Neuronal stem cell (in vitro differentiated cells): ENCODE results near the gene ZNF618.

Experiments
- DNase-seq: peaks from one replicate; pipeline ENCODE4 v3.0.0-alpha.2; 2013; ENCODE audit warnings: low spot score
- H2AFZ ChIP-seq: one replicate; pipeline ENCODE4 v1.6.1; 2013; ENCODE audit warnings: mild to moderate bottlenecking, low read length, inconsistent platforms
- H2AK5ac ChIP-seq: 2 replicates; pipeline ENCODE4 v1.6.1; 2013; ENCODE audit warnings: low read depth, mild to moderate bottlenecking, inconsistent platforms, low read length, moderate library complexity, mixed read lengths
- H2BK120ac ChIP-seq: 2 replicates; pipeline ENCODE4 v1.6.1; 2013; ENCODE audit warnings: low read depth, mild to moderate bottlenecking, inconsistent platforms, low read length, moderate library complexity, mixed read lengths
- H2BK12ac ChIP-seq: one replicate; pipeline ENCODE4 v1.6.1; 2013; ENCODE audit warnings: low read length, inconsistent platforms
- H2BK15ac ChIP-seq: 2 replicates; pipeline ENCODE4 v1.6.1; 2013; ENCODE audit warnings: mild to moderate bottlenecking, low read length, inconsistent platforms, mixed read lengths
- H2BK5ac ChIP-seq: one replicate; pipeline ENCODE4 v1.6.1; 2013; ENCODE audit warnings: inconsistent platforms, mild to moderate bottlenecking, low read length, moderate library complexity
- H3K14ac ChIP-seq: one replicate; pipeline ENCODE4 v1.6.1; 2013; ENCODE audit warnings: low read length, inconsistent platforms
- H3K18ac ChIP-seq: 2 replicates; pipeline ENCODE4 v1.6.1; 2013; ENCODE audit warnings: low read length, inconsistent platforms
- H3K23ac ChIP-seq: 2 replicates; pipeline ENCODE4 v1.6.1; 2013; ENCODE audit warnings: low read depth, mild to moderate bottlenecking, mixed read lengths, low read length, inconsistent platforms; ENCODE audit not compliant: poor library complexity
- H3K27ac ChIP-seq: replicated peaks from 3 replicates; pipeline ENCODE4 v1.5.1; 2013; ENCODE audit warnings: low read length, inconsistent platforms
- H3K27me3 ChIP-seq, 3 experiments: 2 replicates each; pipeline ENCODE4 v1.6.1; 2013; ENCODE audit warnings: low read length in 3 of 3, mild to moderate bottlenecking in 2 of 3, inconsistent platforms in 1 of 3, low read depth in 1 of 3, mixed read lengths in 1 of 3, moderate library complexity in 1 of 3; ENCODE audit not compliant: control insufficient read depth in 3 of 3, insufficient read depth in 3 of 3
- H3K36me3 ChIP-seq, 2 donors: replicated peaks in 1 of 2; 2 replicates each; pipeline ENCODE4 v1.6.1; 2013; ENCODE audit warnings: low read length in 2 of 2; ENCODE audit not compliant: control insufficient read depth in 2 of 2, insufficient read depth in 2 of 2
- H3K4ac ChIP-seq: 2 replicates; pipeline ENCODE4 v1.6.1; 2013; ENCODE audit warnings: inconsistent platforms, mild to moderate bottlenecking, low read length, moderate library complexity
- H3K4me1 ChIP-seq, 2 donors: 1 replicate in 1 of 2; 2 replicates in 1 of 2; pipeline ENCODE4 v1.6.1; 2013; ENCODE audit warnings: low read length in 2 of 2, low read depth in 1 of 2; ENCODE audit not compliant: control insufficient read depth in 2 of 2, insufficient read depth in 1 of 2
- H3K4me2 ChIP-seq: one replicate; pipeline ENCODE4 v1.6.1; 2013; ENCODE audit warnings: mild to moderate bottlenecking, low read length, inconsistent platforms; ENCODE audit not compliant: insufficient read depth, poor library complexity, severe bottlenecking
- H3K4me3 ChIP-seq, 2 donors: 2 replicates each; pipeline ENCODE4 v1.5.1; 2013; ENCODE audit warnings: low read length in 2 of 2, mild to moderate bottlenecking in 2 of 2, inconsistent platforms in 1 of 2, moderate library complexity in 1 of 2
- H3K79me1 ChIP-seq: one replicate; pipeline ENCODE4 v1.6.1; 2013; ENCODE audit warnings: low read depth, mild to moderate bottlenecking, inconsistent platforms, low read length, moderate library complexity
- H3K9ac ChIP-seq: one replicate; pipeline ENCODE4 v1.6.1; 2013; ENCODE audit warnings: mild to moderate bottlenecking, low read depth, low read length, inconsistent platforms; ENCODE audit not compliant: poor library complexity
- H3K9me3 ChIP-seq, 2 donors: replicated peaks in 1 of 2; 2 replicates each; pipeline versions ENCODE3 to v1.6.1; 2013; ENCODE audit warnings: low read length in 2 of 2, mild to moderate bottlenecking in 2 of 2, inconsistent platforms in 1 of 2, low read depth in 1 of 2, mixed read lengths in 1 of 2, moderate library complexity in 1 of 2; ENCODE audit not compliant: control insufficient read depth in 2 of 2, insufficient read depth in 1 of 2
- H4K8ac ChIP-seq: one replicate; pipeline ENCODE4 v1.6.1; 2013; ENCODE audit warnings: low read depth, mild to moderate bottlenecking, inconsistent platforms, low read length, moderate library complexity
- H4K91ac ChIP-seq: one replicate; pipeline ENCODE4 v1.6.1; 2013; ENCODE audit warnings: low read length, low read depth, mild to moderate bottlenecking, inconsistent platforms; ENCODE audit not compliant: poor library complexity
- WGBS, 2 donors: extraction: QIAGEN DNeasy Blood & Tissue Kit; methylation state at CpG; one replicate each; pipeline ENCODE4 v1.1.7; 2013; ENCODE audit warnings: missing lambda C conversion rate in 2 of 2, mixed read lengths in 1 of 2; ENCODE audit not compliant: insufficient read length in 2 of 2, insufficient replicate concordance in 1 of 2; ENCODE audit errors: extremely low coverage in 2 of 2; 5-methylcytosine and 5-hydroxymethylcytosine counted together

The ZNF618 gene

DNA sequence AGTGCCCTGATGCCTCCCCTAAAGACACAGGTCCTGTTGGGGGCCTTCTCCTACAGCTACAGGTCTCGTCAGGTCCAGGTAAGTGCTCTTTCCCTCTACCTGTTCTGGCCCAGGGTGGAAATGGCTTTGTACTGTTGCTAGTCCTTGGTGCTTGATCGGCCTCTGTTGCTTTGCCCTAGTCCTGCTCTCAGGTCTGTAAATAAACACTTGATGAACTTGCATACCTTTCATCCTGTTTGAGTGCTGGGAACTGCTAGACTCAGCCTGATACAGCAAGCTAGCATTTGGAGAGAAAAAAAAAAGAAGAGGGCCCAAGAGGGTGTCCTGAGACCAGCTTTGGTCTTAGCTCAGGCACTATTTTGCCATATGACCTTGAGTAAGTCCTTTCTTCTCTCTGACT is 21.8 kb upstream of the ZNF618 start:
- Histone ChIP-seq H3K14ac (peak overlapping the region; percentile 11), H3K4ac (no peak overlapping the region), H3K4me3 (peak overlapping the region in 1 of 2 donors; percentile 58), H3K9me3 (no peaks in the 10 kb centered on the region), H2AFZ (no peak overlapping the region), H3K23ac (no peak overlapping the region), H3K9ac (no peak overlapping the region), H2AK5ac (no peak overlapping the region), H2BK120ac (no peak overlapping the region), H2BK15ac (no peak overlapping the region), H2BK12ac (no peak overlapping the region), H2BK5ac (no peak overlapping the region), H3K18ac (no peak overlapping the region), H3K27ac (no peak overlapping the region), H3K4me2 (no peak overlapping the region), H4K91ac (no peak overlapping the region), H3K36me3 (no peaks in the 10 kb centered on the region), H4K8ac (no peak overlapping the region), H3K79me1 (no peaks in the 10 kb centered on the region), H3K27me3 (no peaks in the 10 kb centered on the region), H3K4me1 (peaks cover 5 to 12% of the 10 kb centered on the region in 2 donors)
- no peak for DNase-seq
- no CpG with 5 or more reads among the region's 2 CpGs for WGBS, 2 donors

DNA sequence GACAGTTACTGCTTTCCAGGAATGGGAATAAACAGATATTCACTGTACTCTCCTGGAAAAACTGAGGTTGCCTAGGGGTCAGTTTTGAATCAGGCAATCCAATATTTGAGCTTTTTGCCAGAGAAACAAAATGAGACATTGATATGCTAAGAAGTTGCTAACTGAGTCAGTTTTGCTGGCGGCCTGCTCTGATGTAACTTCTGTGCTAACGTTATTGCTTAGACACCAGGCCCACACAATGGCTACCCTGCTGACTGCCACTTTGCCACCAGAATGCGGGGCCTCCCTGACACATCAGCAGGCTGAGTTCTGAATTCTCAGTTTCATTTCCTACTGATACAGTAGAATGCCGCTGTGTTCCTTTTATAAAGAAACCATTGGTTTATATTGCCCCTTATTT is 18.2 kb upstream of the ZNF618 start:
- DNase-seq, result no peak
- H3K27ac ChIP-seq, result no peak overlapping the region
- WGBS, 2 donors, result no CpG with 5 or more reads among the region's 4 CpGs

DNA sequence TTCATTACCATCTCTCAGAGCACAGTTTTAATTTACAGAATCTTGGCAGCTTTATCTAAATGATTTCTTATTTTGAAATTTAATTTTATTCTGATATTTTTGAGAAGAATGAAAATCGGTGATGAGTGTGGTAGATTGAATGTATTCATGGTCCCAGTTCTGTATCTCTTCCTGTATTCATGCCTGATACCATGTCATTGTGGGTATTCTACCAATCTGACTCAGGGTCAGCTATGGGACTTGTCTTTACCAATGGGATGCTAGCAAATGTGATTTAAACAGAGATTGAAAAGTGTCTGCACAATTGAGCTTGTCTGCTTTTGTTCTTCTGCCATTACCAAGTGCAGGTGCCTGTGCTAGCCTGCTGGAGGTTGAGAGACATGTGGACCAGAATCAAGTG is 17.8 kb upstream of the ZNF618 start:
- peaks cover 0 to 3% of the 10 kb centered on the region in 2 donors for H3K9me3 ChIP-seq
- no peak overlapping the region for H4K8ac ChIP-seq
- no peak overlapping the region for H3K4me3 ChIP-seq
- no peak overlapping the region for H2BK12ac ChIP-seq
- H2AK5ac ChIP-seq, result no peak overlapping the region
- H2BK120ac ChIP-seq, result no peak overlapping the region
- H2AFZ ChIP-seq, result peak overlapping the region; percentile 69
- no peak overlapping the region for H3K9ac ChIP-seq
- H3K27me3 ChIP-seq, result no peaks in the 10 kb centered on the region
- DNase-seq, result no peak
- no peak overlapping the region for H4K91ac ChIP-seq
- 100% methylated on average over 1 of the region's 1 CpG; no CpG with 5 or more reads in 1 of the 2 donors for WGBS, 2 donors
- no peak overlapping the region for H3K18ac ChIP-seq
- no peak overlapping the region for H3K14ac ChIP-seq
- no peaks in the 10 kb centered on the region for H3K36me3 ChIP-seq
- H3K4me1 ChIP-seq, result peaks cover 5 to 12% of the 10 kb centered on the region in 2 donors
- H3K4me2 ChIP-seq, result no peak overlapping the region
- H2BK5ac ChIP-seq, result no peak overlapping the region
- no peak overlapping the region for H3K23ac ChIP-seq
- H3K79me1 ChIP-seq, result no peaks in the 10 kb centered on the region
- no peak overlapping the region for H3K4ac ChIP-seq
- H3K27ac ChIP-seq, result no peak overlapping the region
- H2BK15ac ChIP-seq, result no peak overlapping the region

More for the DNA sequence above, 18.2 kb upstream of the ZNF618 start:
- Histone ChIP-seq H2AFZ (peak overlapping the region; percentile 69), H3K14ac (no peak overlapping the region), H4K8ac (no peak overlapping the region), H3K4me2 (no peak overlapping the region), H3K27me3 (no peaks in the 10 kb centered on the region), H4K91ac (no peak overlapping the region), H3K9ac (no peak overlapping the region), H3K36me3 (no peaks in the 10 kb centered on the region), H3K23ac (no peak overlapping the region), H3K18ac (no peak overlapping the region), H2BK12ac (no peak overlapping the region), H3K4me1 (peaks cover 5 to 12% of the 10 kb centered on the region in 2 donors), H3K4ac (no peak overlapping the region), H2BK5ac (no peak overlapping the region), H3K79me1 (no peaks in the 10 kb centered on the region), H2AK5ac (no peak overlapping the region), H3K4me3 (no peak overlapping the region), H2BK15ac (no peak overlapping the region), H3K9me3 (peaks cover 0 to 3% of the 10 kb centered on the region in 2 donors), H2BK120ac (no peak overlapping the region)

DNA sequence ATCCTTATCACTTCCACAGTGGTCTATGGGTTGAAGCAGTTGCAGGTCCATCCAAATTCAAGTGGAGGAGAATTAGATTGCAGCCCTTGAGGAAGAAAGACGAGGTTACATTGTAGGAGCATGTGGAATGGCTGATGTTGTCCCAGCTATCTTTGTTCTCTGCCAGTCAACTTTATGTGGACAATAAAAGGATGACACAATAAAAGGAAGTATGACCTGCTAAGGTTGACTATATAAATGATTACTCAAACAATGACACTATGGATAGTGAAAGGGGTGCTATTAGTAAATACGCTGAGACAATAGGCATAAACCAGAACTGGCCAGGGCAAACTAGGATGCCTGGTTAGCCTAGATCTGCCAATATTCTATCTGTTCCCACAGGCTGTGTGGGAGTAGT is 12.8 kb upstream of the ZNF618 start:
- Histone ChIP-seq H2BK5ac (no peak overlapping the region), H3K18ac (no peak overlapping the region), H2AFZ (no peak overlapping the region), H3K27ac (no peak overlapping the region), H3K79me1 (no peaks in the 10 kb centered on the region), H3K4me3 (no peak overlapping the region), H2AK5ac (no peak overlapping the region), H2BK12ac (no peak overlapping the region), H3K27me3 (peaks cover 0 to 2% (median 0%) of the 10 kb centered on the region in 3 experiments), H3K4ac (no peak overlapping the region), H2BK15ac (no peak overlapping the region), H4K91ac (no peak overlapping the region), H4K8ac (no peak overlapping the region), H3K14ac (no peak overlapping the region), H3K36me3 (no peaks in the 10 kb centered on the region), H3K4me1 (peaks cover 2 to 4% of the 10 kb centered on the region in 2 donors), H3K4me2 (no peak overlapping the region), H2BK120ac (no peak overlapping the region), H3K9ac (no peak overlapping the region), H3K9me3 (peaks cover 1 to 3% of the 10 kb centered on the region in 2 donors), H3K23ac (no peak overlapping the region)
- DNase-seq, result no peak
- no CpG with 5 or more reads among the region's 2 CpGs for WGBS, 2 donors
